Caco-2 (cell line): Measurements from ENCODE around the gene MIA2. TPM values are rescaled to one million over a fixed set of nuclear protein-coding genes. Genes with fewer than 3 reads are reported as not detected.

Source experiments
- BruUV-seq: library from RNA; stranded (reverse); fragments of 400-500 nt; replicated peaks from 2 replicates; lab custom pipeline; 2021; lab: Mats Ljungman, UMichigan
- CTCF ChIA-PET: fragments of 300-600 bp; sonication (Branson Sonifier 250); formaldehyde crosslinking; loops from one replicate; lab custom pipeline; 2022; ENCODE audit warnings: antibody characterized with exemption; lab: Charles Lee
- POLR2A ChIA-PET: fragments of 300-600 bp; sonication (Branson Sonifier 250); formaldehyde crosslinking; loops from one replicate; lab custom pipeline; 2022; ENCODE audit warnings: antibody characterized with exemption; lab: Charles Lee
- DNase-seq, 2 experiments: peaks; one replicate each; pipeline versions ENCODE4 v3.0.0 to v3.0.0-alpha.2; 2020 to 2022
- H3K27me3 ChIP-seq: replicated peaks from 2 replicates; pipeline ENCODE4 v1.6.0; 2011; ENCODE audit warnings: low read length; ENCODE audit not compliant: control insufficient read depth, insufficient read depth
- H3K36me3 ChIP-seq: 2 replicates; pipeline ENCODE4 v1.5.1; 2011; ENCODE audit warnings: low read length; ENCODE audit not compliant: control insufficient read depth, insufficient read depth
- H3K4me1 ChIP-seq: fragments of 250-450 bp; sonication (Bioruptor Pico); 2 replicates; pipeline ENCODE4 v1.5.1; 2020; ENCODE audit warnings: mild to moderate bottlenecking
- H3K4me3 ChIP-seq: 2 replicates; pipeline ENCODE4 v1.5.1; 2011; ENCODE audit warnings: low read depth, mild to moderate bottlenecking, control low read depth, low read length
- H3K9me3 ChIP-seq: fragments of 250-450 bp; sonication (Bioruptor Pico); 2 replicates; pipeline ENCODE4 v1.5.1; 2020; ENCODE audit warnings: mild to moderate bottlenecking, moderate library complexity
- H3K27ac Mint-ChIP-seq: one replicate; pipeline ENCODE4 v1.8.0; 2022; ENCODE audit warnings: mixed read lengths; ENCODE audit not compliant: unreplicated experiment
- H3K27me3 Mint-ChIP-seq: one replicate; pipeline ENCODE4 v1.8.0; 2022; ENCODE audit warnings: mixed read lengths; ENCODE audit not compliant: insufficient read depth, unreplicated experiment
- H3K36me3 Mint-ChIP-seq: one replicate; pipeline ENCODE4 v1.8.0; 2022; ENCODE audit warnings: mild to moderate bottlenecking, mixed read lengths; ENCODE audit not compliant: insufficient read depth, unreplicated experiment
- H3K4me1 Mint-ChIP-seq: one replicate; pipeline ENCODE4 v1.8.0; 2022; ENCODE audit warnings: low read depth, mixed read lengths; ENCODE audit not compliant: unreplicated experiment
- H3K4me3 Mint-ChIP-seq: one replicate; pipeline ENCODE4 v1.8.0; 2022; ENCODE audit warnings: mild to moderate bottlenecking, moderate library complexity, mixed read lengths; ENCODE audit not compliant: unreplicated experiment
- H3K9me3 Mint-ChIP-seq: one replicate; pipeline ENCODE4 v1.8.0; 2022; ENCODE audit warnings: mixed read lengths; ENCODE audit not compliant: unreplicated experiment
- CTCF ChIP-seq, 2 experiments: fragments of 200-600 bp in 1 of 2; IDR thresholded peaks; 1 replicate in 1 of 2; 2 replicates in 1 of 2; pipeline versions ENCODE4 v1.5.1 to v1.8.0; 2011 to 2022; ENCODE audit warnings: antibody characterized with exemption in 1 of 2, control low read depth in 1 of 2, inconsistent platforms in 1 of 2, low read depth in 1 of 2, low read length in 1 of 2, mild to moderate bottlenecking in 1 of 2, moderate library complexity in 1 of 2; ENCODE audit not compliant: insufficient read depth in 1 of 2, severe bottlenecking in 1 of 2, unreplicated experiment in 1 of 2
- intact Hi-C: fragments of 100-400 bp; cut with micrococcal nuclease; formaldehyde crosslinking; loops from one replicate; pipeline ENCODE4 v1.10.0; 2022; ENCODE audit not compliant: unreplicated experiment
- total RNA-seq: library from RNA; stranded (reverse); gene quantifications from 2 replicates; pipeline ENCODE4 v1.2.3, GENCODE V29; 2022

The MIA2 gene
- total RNA-seq, 1 experiment from 2014 or later, result 71.5 TPM

- Mint-ChIP-seq H3K36me3 (no peaks in the 10 kb centered on the region), H3K27me3 (no peaks in the 10 kb centered on the region), H3K9me3 (no peaks in the 10 kb centered on the region), H3K4me3 (peak overlapping the region; percentile 60), H3K4me1 (peaks cover 12% of the 10 kb centered on the region), H3K27ac (peak overlapping the region; percentile 50)
- no TSS peak for BruUV-seq
- intact Hi-C loops, result loop anchor here (1.0 kb wide), 3 partner anchors 24 to 53 kb away; partner anchors contain the start of gene PNN
- H3K9me3 ChIP-seq, result no peaks in the 10 kb centered on the region
- CTCF ChIA-PET, result no interaction called here
- H3K4me1 ChIP-seq, result peaks cover 47% of the 10 kb centered on the region
- POLR2A ChIA-PET, result interaction anchor here (0.6 to 1.4 kb wide), 2 partner anchors 24 to 58 kb away, joined by 4 to 6 read pairs; partner anchors contain the start of gene TRAPPC6B
- no peaks in the 10 kb centered on the region for H3K27me3 ChIP-seq
- H3K36me3 ChIP-seq, result no peaks in the 10 kb centered on the region
- DNase-seq, result peak; percentile 56 to 61
- H3K4me3 ChIP-seq, result no peak overlapping the region
- no peak for TF ChIP-seq CTCF (IDR thresholded peaks at IDR 0.05; ENCODE audit: insufficient read depth in 1 of 2, low read depth in 1 of 2, low read length in 1 of 2, severe bottlenecking in 1 of 2, unreplicated experiment in 1 of 2)
These were observed 5.7 kb upstream of the MIA2 start for GRCh38 chr14:39228044-39228443.

GRCh38 chr14:39228509-39229221, 5.0 kb upstream of the MIA2 start:
- Mint-ChIP-seq H3K27ac (peak overlapping the region; percentile 50), H3K27me3 (no peaks in the 10 kb centered on the region), H3K4me3 (peak overlapping the region; percentile 60), H3K4me1 (peaks cover 12% of the 10 kb centered on the region), H3K9me3 (no peaks in the 10 kb centered on the region), H3K36me3 (no peaks in the 10 kb centered on the region)
- Histone ChIP-seq H3K4me3 (no peak overlapping the region), H3K4me1 (peaks cover 53% of the 10 kb centered on the region), H3K9me3 (no peaks in the 10 kb centered on the region), H3K36me3 (no peaks in the 10 kb centered on the region), H3K27me3 (no peaks in the 10 kb centered on the region)
- POLR2A ChIA-PET, result interaction anchor here (0.6 to 1.4 kb wide), 3 partner anchors 25 to 126 kb away, joined by 3 to 6 read pairs (median 4); partner anchors contain the start of gene TRAPPC6B
- intact Hi-C loops, result loop anchor here (1.0 kb wide), 3 partner anchors 24 to 53 kb away; partner anchors contain the start of gene PNN
- CTCF ChIA-PET, result no interaction called here
- BruUV-seq, result no TSS peak
- DNase-seq, result peak; percentile 29 to 50
- no peak for TF ChIP-seq CTCF (IDR thresholded peaks at IDR 0.05; ENCODE audit: insufficient read depth in 1 of 2, low read depth in 1 of 2, low read length in 1 of 2, severe bottlenecking in 1 of 2, unreplicated experiment in 1 of 2)

GRCh38 chr14:39229222-39229543, 4.5 kb upstream of the MIA2 start:
- Mint-ChIP-seq H3K9me3 (no peaks in the 10 kb centered on the region), H3K4me3 (no peak overlapping the region), H3K4me1 (peaks cover 12% of the 10 kb centered on the region), H3K27ac (peak overlapping the region; percentile 50), H3K27me3 (no peaks in the 10 kb centered on the region), H3K36me3 (no peaks in the 10 kb centered on the region)
- no peaks in the 10 kb centered on the region for H3K27me3 ChIP-seq
- intact Hi-C loops, result no loop called here
- no peaks in the 10 kb centered on the region for H3K36me3 ChIP-seq
- peaks cover 53% of the 10 kb centered on the region for H3K4me1 ChIP-seq
- H3K4me3 ChIP-seq, result no peak overlapping the region
- TF ChIP-seq CTCF (IDR thresholded peaks at IDR 0.05; ENCODE audit: insufficient read depth in 1 of 2, low read depth in 1 of 2, low read length in 1 of 2, severe bottlenecking in 1 of 2, unreplicated experiment in 1 of 2), result no peak
- H3K9me3 ChIP-seq, result no peaks in the 10 kb centered on the region
- ChIA-PET POLR2A (interaction anchor here (0.7 to 1.4 kb wide), 2 partner anchors 25 to 127 kb away, joined by 3 to 6 read pairs; no protein-coding TSS in a partner anchor), CTCF (no interaction called here)
- BruUV-seq, result no TSS peak
- no peak for DNase-seq
